Fibroblast of skin of right biceps (primary cell): ENCODE data around the gene UBE2Z.

Experiments
- DNase-seq: peaks from one replicate; pipeline ENCODE4 v3.0.0-alpha.2; 2013

The UBE2Z gene

DNA sequence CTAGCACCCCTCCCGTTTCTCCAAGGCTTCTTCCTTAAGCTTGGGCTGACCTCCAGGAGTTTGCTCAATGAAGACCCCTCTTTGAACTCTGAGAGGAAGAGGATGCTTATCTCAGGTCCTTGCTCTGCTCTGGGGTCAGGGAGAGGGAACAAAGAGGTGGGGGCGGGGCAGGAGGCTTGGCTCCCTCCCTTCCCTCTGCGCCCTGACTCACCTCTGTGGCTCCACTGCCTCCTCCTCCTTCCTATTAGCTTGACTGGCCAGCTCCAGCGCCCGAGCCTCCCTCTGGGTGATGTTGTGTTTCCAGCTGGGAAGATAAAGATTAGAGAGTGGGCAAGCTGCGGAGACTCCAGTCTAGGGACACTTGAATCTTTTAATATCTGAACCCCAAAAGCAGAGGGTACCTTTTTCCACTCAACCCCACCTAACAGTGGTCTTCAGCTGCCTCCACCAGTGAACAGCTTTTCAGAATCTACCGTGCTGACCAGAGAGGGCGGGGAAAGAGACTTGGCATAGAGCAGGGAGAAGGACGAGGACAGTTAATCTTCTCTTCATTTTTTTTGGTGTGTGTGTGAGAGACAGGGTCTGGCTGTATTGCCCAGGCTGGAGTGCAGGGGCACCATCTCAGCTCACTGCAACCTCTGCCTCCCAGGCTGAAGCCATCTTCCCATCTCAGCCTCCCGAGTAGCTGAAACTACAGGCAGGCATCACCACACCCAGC is 53.5 kb downstream of the UBE2Z start:
- DNase-seq, result peak; percentile 71

DNA sequence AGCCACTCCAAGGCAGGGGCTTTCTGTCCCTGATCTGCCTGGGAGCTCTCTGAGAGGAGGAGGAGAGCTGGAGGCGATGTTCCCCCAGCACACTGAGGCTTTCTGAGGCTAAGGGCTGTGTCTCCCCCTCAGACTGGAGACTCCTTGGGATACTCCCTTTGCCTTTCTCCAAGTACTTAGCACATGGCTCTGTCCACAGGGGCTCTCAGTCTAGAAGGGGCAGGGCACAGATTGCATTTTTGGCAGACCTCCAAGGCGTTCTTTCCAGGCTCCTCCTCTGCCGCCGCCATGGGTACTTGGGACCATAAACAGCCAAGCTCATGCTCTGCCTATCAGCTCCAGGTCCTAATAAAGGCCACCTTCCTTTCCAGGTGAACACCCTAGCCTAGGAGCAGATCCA is 62.0 kb downstream of the UBE2Z start:
- peak; percentile 44 for DNase-seq

- no peak for DNase-seq
Measured at GRCh38 chr17:48970865-48971687, 62.9 kb downstream of the UBE2Z start.

- no peak for DNase-seq
Measured at GRCh38 chr17:48972749-48973097, 64.5 kb downstream of the UBE2Z start.

DNA sequence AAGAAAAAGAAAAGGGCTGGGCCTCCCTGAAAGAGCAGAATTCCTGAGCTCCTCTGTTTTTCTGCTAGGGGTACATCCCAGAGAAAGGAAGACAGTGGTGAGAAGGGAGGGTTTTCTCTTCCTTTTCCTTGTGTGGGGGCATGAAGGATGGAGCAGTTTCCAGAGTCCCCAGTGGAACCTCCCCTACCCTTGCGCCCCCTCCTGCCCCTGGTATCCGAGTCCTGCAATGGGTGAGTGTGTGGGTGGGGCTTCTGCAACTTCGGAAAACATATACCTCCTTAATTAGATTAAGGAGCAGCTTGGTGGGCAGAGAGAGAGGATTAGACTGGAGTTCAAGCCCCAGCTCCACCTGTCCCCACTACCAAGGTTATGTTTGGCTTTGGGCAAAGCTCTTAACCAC is 65.6 kb downstream of the UBE2Z start:
- peak; percentile 22 for DNase-seq
